Stimulated activated naive CD8-positive, alpha-beta T cell treated with anti-CD3 and anti-CD28 coated beads, Interleukin-15, amount 100 ng/mL, for 72 hours (primary cell): ENCODE measurements around the gene SLC39A10.
"Not testable (repeated sequence)": the region's sequence is repeated elsewhere in the genome, so short reads cannot be mapped to it uniquely, and the experiment has no call there.

Source experiments
- ATAC-seq: fragments of 150-1000 bp; cut with Tn5 transposase; 2 replicates; pipeline ENCODE4 v1.10.0; 2021; ENCODE audit warnings: mild to moderate bottlenecking, moderate library complexity
- DNase-seq, 2 donors: peaks; one replicate each; pipeline ENCODE4 v3.0.0; 2021 to 2022
- H3K27ac Mint-ChIP-seq, 2 donors: one replicate each; pipeline ENCODE4 v1.8.0; 2022; ENCODE audit warnings: mild to moderate bottlenecking in 2 of 2, mixed read lengths in 2 of 2, moderate library complexity in 2 of 2
- H3K27me3 Mint-ChIP-seq: one replicate; pipeline ENCODE4 v1.8.0; 2022; ENCODE audit warnings: mixed read lengths
- H3K4me1 Mint-ChIP-seq: one replicate; pipeline ENCODE4 v1.8.0; 2022; ENCODE audit warnings: mild to moderate bottlenecking, mixed read lengths
- H3K4me3 Mint-ChIP-seq, 2 donors: one replicate each; pipeline ENCODE4 v1.8.0; 2022; ENCODE audit warnings: mild to moderate bottlenecking in 2 of 2, mixed read lengths in 2 of 2, moderate library complexity in 1 of 2
- H3K9me3 Mint-ChIP-seq, 2 donors: one replicate each; pipeline ENCODE4 v1.8.0; 2022; ENCODE audit warnings: mixed read lengths in 2 of 2

SLC39A10 gene

DNA sequence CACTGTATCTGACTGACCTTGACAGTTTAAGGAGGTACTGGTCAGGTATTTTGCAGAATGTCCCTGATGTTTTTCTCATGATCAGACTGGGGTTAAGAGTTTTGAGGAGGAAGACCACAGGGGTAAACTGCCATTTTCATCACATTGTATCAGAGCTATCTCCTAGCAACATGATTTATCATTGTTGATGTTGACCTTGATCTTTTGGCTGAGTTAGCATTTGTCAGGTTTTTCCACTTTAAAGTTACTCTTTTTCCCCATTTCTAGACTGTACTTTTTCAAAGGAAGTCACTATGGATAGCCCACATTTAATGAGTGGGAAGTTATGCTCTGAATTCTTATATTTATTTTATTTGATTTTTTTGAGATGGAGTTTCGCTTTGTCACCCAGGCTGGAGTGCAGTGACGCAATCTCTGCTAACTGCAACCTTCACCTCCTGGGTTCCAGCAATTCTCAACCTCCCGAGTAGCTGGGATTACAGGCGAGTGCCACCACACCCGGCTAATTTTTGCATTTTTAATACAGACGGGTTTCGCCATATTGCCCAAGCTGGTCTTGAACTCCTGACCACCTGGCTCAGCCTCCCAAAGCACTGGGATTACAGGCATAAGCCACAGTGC is 17.7 kb upstream of the SLC39A10 start:
- Mint-ChIP-seq H3K27me3 (no peaks in the 10 kb centered on the region), H3K27ac (no peak overlapping the region), H3K9me3 (peaks cover 0 to 5% of the 10 kb centered on the region in 2 donors), H3K4me3 (no peak overlapping the region), H3K4me1 (no peaks in the 10 kb centered on the region)
- DNase-seq (no peak), ATAC-seq (no peak)

DNA sequence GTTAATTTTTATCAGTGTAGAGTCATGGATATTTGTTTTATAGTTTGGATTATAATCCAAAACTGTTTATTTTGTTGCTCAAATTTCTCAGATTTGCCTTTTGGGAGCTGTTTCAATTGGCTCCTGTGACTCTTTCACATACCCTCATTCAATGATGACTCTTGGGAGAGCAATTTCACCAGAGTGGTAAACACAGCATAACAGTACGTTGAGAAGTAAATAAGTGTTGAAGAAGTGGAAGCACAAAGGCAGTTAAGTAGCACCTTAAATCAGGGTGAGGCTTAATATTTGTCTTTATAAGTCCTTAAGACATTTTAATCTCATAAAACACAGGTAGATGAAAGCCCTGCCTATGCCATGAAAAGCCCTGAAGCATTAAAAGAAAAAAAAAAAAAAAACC is 17.1 kb upstream of the SLC39A10 start:
- no peaks in the 10 kb centered on the region for H3K4me1 Mint-ChIP-seq
- H3K27me3 Mint-ChIP-seq: no peaks in the 10 kb centered on the region
- ATAC-seq (no peak), DNase-seq (no peak)
- H3K9me3 Mint-ChIP-seq: peaks cover 0 to 5% of the 10 kb centered on the region in 2 donors
- H3K27ac Mint-ChIP-seq: no peak overlapping the region
- no peak overlapping the region for H3K4me3 Mint-ChIP-seq

DNA sequence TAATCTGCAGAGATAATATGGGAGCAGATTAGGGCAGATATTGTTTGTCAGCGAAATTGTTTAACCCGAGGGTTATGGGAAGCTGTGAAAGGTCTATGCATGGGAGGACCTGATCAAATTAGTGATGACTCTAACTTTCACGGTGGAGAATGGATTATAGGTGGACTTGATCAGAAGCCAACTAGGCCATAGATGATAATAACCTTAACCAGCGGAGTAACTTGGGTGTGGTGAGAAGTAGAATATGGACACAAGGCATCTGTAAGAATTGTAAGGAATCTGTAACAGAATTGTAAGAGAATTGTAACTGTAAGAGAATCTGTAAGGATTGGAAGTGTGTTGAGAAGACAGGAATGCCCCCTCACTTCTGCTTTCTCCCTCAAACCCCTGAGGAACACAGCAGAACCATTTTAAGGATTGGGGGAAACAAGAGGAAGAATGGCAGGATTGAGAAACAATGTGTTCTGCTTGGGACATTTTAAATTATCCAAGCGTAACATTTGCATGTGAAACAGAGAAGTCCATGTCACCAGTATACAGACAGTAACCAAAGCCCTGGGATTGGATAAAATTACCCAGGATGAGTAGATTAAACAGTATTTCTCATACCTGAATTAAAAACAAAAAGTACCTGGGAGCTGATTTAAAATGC is 14.9 kb upstream of the SLC39A10 start:
- H3K9me3 Mint-ChIP-seq: peaks cover 0 to 5% of the 10 kb centered on the region in 2 donors
- DNase-seq: no peak
- no peak for ATAC-seq
- H3K27me3 Mint-ChIP-seq: no peaks in the 10 kb centered on the region
- H3K4me1 Mint-ChIP-seq: no peaks in the 10 kb centered on the region
- H3K4me3 Mint-ChIP-seq: no peak overlapping the region
- H3K27ac Mint-ChIP-seq: no peak overlapping the region

DNA sequence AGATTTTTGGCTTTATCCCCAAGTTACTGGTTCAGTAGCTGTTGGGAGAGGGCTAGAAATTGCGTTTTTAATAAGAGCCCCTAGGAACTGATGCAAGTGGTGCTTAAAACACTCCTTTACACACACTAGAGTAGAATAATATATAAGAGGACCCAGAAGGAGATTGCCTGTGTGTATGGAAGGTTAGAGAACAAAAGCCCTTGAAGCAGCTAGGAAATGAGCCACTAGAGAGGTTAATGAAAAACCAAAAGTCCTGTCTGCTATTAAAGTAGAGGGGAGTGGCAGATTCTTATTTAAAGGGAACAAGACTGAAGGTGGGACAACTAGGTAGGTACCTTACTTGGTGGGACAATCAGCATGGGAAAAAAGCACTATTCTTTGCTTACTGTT is 14.4 kb upstream of the SLC39A10 start:
- ATAC-seq: no peak
- H3K27ac Mint-ChIP-seq: no peak overlapping the region
- no peaks in the 10 kb centered on the region for H3K4me1 Mint-ChIP-seq
- no peak overlapping the region for H3K4me3 Mint-ChIP-seq
- H3K27me3 Mint-ChIP-seq: no peaks in the 10 kb centered on the region
- DNase-seq: no peak
- H3K9me3 Mint-ChIP-seq: peaks cover 0 to 3% of the 10 kb centered on the region in 2 donors

DNA sequence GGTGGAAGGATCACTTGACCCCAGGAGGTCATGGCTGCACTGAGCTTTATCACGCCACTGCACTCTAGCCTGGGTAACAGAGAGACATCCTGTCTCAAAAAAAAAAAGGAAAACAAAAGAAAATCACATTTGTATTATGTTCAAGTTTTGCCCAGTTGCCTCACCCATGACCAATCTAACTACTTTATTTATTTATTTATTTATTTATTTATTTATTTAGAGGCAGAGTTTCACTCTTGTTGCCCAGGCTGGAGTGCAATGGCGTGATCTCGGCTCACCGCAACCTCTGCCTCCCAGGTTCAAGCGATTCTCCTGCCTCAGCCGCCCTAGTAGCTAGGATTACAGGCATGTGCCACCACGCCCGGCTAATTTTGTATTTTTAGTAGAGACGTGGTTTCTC is 12.3 kb upstream of the SLC39A10 start:
- not testable (repeated sequence) for H3K4me3 Mint-ChIP-seq, DNase-seq, H3K27ac Mint-ChIP-seq, ATAC-seq, H3K27me3 Mint-ChIP-seq, H3K9me3 Mint-ChIP-seq
- peaks cover 12% of the 10 kb centered on the region for H3K4me1 Mint-ChIP-seq

DNA sequence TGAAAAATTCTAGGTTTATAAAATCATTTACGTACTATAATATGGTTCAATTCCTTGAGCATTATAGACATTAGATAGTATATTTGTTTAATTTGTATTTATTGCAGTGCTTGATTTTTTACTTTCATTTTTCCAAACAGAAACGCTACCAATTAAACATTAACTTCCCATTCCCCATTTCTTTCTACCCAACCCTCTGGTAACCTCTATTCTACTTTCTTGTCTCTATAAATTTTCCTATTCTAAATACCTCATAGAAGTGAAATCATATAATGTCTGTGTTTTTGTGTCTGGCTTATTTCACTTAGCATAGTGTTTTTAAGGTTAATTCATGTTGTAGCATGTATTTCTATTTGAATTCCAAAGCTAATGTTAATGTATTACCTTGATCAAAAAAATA is 11.6 kb upstream of the SLC39A10 start:
- Mint-ChIP-seq H3K27me3 (no peaks in the 10 kb centered on the region), H3K4me1 (peaks cover 19% of the 10 kb centered on the region), H3K4me3 (no peak overlapping the region), H3K9me3 (no peaks in the 10 kb centered on the region), H3K27ac (peak overlapping the region in 1 of 2 donors; percentile 82)
- DNase-seq: no peak
- ATAC-seq: no peak

DNA sequence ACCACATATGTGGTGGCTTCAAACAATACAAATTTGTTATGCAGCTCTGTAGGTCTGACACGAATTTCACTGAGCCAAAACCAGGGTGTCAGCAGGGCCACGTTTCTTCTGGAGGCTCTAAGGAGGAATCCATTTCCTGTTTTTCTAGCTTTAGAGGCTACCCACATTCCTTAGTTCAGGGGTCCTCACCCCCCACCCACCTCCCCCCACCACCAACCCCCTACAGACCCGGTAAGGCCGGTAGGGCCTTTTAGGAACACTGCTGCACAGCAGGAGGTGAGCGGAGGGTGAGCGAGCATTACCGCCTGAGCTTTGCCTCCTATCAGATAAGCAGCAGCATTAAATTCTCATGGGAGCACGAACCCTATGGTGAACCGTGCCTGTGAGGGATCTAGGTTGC is 10.6 kb upstream of the SLC39A10 start:
- DNase-seq (no peak), ATAC-seq (no peak)
- Mint-ChIP-seq H3K27me3 (no peaks in the 10 kb centered on the region), H3K4me3 (no peak overlapping the region), H3K9me3 (no peaks in the 10 kb centered on the region), H3K4me1 (peaks cover 20% of the 10 kb centered on the region), H3K27ac (no peak overlapping the region)

DNA sequence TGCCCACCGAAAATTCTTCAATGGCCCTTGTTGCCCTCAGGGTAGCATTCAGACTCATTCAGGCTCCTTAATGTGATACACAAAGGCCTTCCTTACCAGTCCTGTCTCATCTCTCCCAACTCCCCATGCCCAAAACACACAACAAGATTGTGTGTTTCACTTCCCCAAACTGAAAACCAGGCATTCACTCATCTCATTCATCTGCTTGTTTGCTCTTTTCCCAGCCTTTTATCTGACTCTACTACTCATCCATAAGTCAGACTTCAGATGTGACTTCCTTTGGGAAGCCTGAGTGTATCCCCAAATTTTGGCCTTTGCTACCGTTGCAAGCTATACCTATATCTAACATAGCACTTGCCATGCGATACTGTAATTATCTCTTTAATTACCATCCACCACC is 9.7 kb upstream of the SLC39A10 start:
- Mint-ChIP-seq H3K4me1 (peaks cover 20% of the 10 kb centered on the region), H3K27ac (no peak overlapping the region), H3K4me3 (no peak overlapping the region)

DNA sequence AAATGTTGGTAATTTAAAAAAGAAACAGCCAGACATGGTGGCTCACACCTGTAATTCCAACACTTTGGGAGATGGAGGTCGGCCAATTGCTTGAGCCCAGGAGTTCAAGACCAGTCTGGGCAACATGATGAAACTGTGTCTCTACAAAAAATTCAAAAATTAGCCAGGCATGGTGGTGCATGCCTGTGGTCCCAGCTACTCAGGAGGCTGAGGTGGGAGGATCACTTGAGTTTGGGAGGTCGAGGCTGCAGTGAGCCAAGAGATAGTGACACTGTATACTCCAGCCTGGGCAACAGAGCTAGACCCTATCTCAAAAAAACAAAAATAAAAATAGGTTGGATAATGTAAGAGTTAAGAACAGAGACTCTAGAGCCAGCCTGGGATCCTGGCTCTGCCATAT is 8.7 kb upstream of the SLC39A10 start:
- not testable (repeated sequence) for H3K27me3 Mint-ChIP-seq, H3K9me3 Mint-ChIP-seq, DNase-seq, ATAC-seq
- Mint-ChIP-seq H3K4me1 (peaks cover 20% of the 10 kb centered on the region), H3K27ac (peak overlapping the region; percentile 69 to 97), H3K4me3 (peak overlapping the region; percentile 70 to 77)

More for the DNA sequence above, 9.7 kb upstream of the SLC39A10 start:
- Mint-ChIP-seq H3K27me3 (no peaks in the 10 kb centered on the region), H3K9me3 (peaks cover 0 to 4% of the 10 kb centered on the region in 2 donors)
- DNase-seq (no peak), ATAC-seq (no peak)

DNA sequence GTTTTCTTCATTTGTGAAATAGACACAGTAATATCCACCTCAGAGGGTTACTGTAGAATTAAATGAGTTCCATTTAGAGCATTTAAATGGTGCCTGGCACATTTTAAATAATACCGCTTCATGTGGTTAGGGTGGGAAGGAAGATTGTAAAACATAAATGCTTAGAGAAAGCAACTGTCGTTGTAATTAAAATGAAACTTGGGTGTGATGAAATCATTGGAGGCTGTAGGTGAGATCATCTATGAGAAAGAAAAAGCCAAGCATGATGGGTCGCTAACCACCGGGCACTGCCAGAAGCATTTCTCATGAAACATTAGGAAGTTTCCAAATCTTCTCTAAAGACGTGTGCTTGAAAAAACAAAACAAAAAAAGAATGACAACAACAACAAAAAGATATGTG is 8.2 kb upstream of the SLC39A10 start:
- H3K4me3 Mint-ChIP-seq: peak overlapping the region; percentile 70 to 77
- ATAC-seq (peak; percentile 87), DNase-seq (peak in 1 of 2 donors; percentile 37)
- peak overlapping the region; percentile 5 to 97 for H3K27ac Mint-ChIP-seq
- H3K4me1 Mint-ChIP-seq: peaks cover 20% of the 10 kb centered on the region
- no peaks in the 10 kb centered on the region for H3K27me3 Mint-ChIP-seq
- peaks cover 0 to 4% of the 10 kb centered on the region in 2 donors for H3K9me3 Mint-ChIP-seq

DNA sequence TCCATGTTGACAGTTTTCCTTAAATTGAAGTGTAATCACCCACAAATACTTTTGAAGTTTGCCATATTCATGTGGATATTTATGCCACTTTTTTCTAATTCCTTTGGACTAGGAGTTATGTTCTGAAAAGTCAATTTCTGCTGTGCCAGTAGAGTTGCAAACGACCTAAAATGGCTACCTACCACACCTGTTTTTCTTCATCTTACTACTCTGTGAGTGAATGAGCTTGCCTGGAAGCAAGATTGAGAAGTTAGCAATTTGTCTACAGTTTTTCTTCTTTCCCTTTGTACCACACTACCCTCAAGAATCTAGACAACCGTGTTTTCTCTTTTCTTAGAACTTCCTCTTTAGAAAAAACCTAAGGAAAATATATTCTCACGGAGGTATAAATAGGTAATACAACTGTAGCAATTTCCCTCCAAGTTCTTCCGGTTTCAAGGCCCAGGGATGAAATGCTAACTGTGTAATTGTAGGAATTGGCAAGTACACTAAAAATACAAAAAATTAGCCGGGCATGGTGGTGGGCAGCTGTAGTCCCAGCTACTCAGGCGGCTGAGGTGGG is 7.3 kb upstream of the SLC39A10 start:
- Mint-ChIP-seq H3K4me3 (peak overlapping the region in 1 of 2 donors; percentile 77), H3K27me3 (no peaks in the 10 kb centered on the region), H3K4me1 (peaks cover 20% of the 10 kb centered on the region), H3K27ac (peak overlapping the region in 1 of 2 donors; percentile 19), H3K9me3 (peaks cover 0 to 4% of the 10 kb centered on the region in 2 donors)
- ATAC-seq (no peak), DNase-seq (no peak)

DNA sequence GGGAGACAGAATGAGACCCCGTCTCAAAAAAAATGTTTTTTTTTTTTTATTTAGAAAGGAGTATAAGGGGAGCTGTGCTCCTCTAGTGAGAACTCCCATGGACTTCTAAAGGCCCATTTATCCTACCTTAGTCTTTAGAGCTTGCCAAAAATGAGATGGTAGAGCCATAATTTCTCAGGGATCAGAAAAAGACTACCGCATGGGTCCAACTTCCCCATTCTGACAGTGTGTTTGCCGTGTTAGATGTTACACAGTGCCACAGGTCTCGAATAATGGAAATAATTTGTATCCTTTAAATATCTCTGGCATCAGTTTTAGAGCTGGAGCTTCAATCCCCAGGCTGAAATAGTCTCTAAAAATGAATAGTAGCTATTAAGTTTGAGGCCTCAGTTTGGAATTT is 6.0 kb upstream of the SLC39A10 start:
- DNase-seq (no peak), ATAC-seq (no peak)
- H3K9me3 Mint-ChIP-seq: peaks cover 0 to 4% of the 10 kb centered on the region in 2 donors
- H3K27me3 Mint-ChIP-seq: no peaks in the 10 kb centered on the region
- H3K27ac Mint-ChIP-seq: no peak overlapping the region
- H3K4me3 Mint-ChIP-seq: no peak overlapping the region
- peaks cover 23% of the 10 kb centered on the region for H3K4me1 Mint-ChIP-seq

DNA sequence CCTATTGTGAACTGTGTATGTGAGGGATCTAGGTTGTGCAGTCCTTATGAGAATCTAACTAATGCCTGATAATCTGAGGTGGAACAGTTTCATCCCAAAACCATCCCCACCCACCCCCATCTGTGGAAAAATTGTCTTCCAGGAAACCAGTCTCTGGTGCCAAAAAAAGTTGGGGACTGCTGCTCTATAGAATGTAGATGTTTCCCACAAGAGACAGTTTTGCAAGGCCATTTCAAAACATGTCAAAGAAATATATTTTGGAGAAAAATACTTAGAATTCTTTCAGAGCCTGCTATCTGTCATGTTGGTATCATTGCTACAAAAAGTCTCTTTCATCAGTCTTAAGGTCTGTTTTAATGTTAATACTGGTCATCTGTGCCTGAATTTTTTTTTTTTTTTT is 4.1 kb upstream of the SLC39A10 start:
- H3K4me3 Mint-ChIP-seq: no peak overlapping the region
- no peak overlapping the region for H3K27ac Mint-ChIP-seq
- ATAC-seq (no peak), DNase-seq (no peak)
- H3K9me3 Mint-ChIP-seq: peaks cover 0 to 4% of the 10 kb centered on the region in 2 donors
- H3K27me3 Mint-ChIP-seq: no peaks in the 10 kb centered on the region
- peaks cover 40% of the 10 kb centered on the region for H3K4me1 Mint-ChIP-seq

DNA sequence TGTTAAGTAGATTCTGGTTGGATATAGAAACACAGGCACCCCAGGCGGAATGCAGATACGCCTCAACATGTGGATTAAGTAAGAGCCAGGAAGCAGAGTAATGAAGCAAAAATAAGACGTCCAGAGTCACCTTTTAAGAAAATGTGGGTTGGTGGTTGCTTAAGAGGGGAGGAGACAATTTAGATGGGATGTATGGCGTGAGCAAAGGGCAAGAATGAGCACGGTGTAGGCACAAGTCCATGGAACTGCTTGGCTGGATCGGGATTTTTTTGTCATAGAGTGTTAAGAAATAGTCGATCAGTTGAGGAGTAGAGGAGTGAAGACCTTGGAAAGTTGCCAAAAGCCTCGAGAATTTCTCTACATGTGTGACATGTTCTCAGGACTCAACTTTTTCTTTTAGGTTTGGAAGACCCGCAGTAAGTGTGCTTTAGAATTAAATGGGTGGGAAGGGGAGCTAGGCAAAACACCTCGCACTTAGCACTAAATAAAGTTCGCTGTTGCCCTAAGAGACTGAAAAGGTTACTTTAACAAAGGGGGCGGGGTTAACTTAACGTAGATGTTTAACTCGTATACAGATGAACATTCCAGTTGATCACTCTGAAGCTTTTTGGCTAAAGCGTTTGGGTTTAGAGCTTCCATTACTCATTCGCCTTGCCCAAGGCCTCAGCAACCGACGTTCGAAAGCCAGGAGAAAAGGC is 716 bp upstream of the SLC39A10 start:
- peak overlapping the region; percentile 90 to 97 for H3K4me3 Mint-ChIP-seq
- no peaks in the 10 kb centered on the region for H3K27me3 Mint-ChIP-seq
- peaks cover 29% of the 10 kb centered on the region for H3K4me1 Mint-ChIP-seq
- peak; percentile 54 for ATAC-seq
- peak overlapping the region; percentile 99 to 100 for H3K27ac Mint-ChIP-seq
- DNase-seq: no peak
- peaks cover 0 to 4% of the 10 kb centered on the region in 2 donors for H3K9me3 Mint-ChIP-seq

DNA sequence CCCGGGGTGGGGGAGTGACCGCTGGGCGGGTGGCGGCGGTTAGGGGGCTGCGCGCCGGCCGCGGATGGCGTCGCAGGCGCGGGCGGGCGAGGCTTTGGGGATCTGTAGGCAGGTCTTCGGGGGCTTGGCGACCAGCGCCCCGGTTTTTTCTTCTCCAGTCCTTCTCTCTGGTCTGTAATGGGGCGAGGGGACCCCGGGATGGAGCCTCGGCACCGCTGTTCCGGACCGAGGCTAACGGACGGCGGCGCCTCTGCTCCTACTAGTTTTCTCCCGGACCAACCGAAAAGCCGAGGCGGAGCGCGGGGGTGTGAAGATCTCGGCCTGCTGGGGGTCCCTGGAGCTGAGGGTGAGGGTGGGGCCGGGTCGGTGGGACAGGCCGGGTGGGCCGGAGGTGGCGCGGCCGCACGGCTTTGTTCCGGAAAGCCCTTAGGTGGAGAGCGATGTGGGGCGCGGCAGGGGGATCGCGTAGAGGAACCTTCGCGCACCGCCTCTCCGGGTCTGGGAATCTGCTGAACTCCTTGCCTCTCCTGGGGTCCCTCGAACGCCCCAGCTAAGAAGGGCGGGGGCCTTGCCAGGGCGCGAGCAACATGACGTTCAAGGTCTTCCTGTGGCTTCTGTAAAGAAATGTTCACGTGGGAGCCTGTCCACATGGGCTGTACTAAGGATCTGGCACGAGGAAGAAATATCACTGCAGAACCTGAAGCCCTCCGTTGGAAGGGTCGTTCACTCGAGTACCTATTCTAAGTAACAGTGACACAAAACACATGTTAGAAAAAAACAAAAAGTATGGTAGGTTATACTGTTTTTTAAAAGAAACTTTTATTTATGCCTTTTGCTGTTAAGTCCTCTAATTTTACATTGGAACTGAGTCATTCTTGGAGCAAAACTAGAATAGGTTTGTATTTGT is 861 bp downstream of the SLC39A10 start:
- Mint-ChIP-seq H3K4me3 (peak overlapping the region; percentile 90 to 97), H3K9me3 (no peaks in the 10 kb centered on the region), H3K27ac (peak overlapping the region; percentile 99 to 100), H3K27me3 (no peaks in the 10 kb centered on the region), H3K4me1 (peaks cover 39% of the 10 kb centered on the region)
- ATAC-seq: peak; percentile 67
- peak; percentile 76 to 86 for DNase-seq
